Effector memory CD4-positive, alpha-beta T cell (primary cell): ENCODE data around the gene HIVEP1.

Experiments
- DNase-seq, 3 donors: peaks; one replicate each; pipeline ENCODE4 v3.0.0-alpha.2; 2020
- H3K27ac ChIP-seq: 2 replicates; pipeline ENCODE4 v1.7.0; 2013; ENCODE audit warnings: mild to moderate bottlenecking, low read length, moderate library complexity; ENCODE audit not compliant: insufficient read depth, poor library complexity, severe bottlenecking
- H3K27me3 ChIP-seq: replicated peaks from 2 replicates; pipeline ENCODE4 v1.7.0; 2013; ENCODE audit warnings: mild to moderate bottlenecking, low read length; ENCODE audit not compliant: insufficient read depth, control insufficient read depth, poor library complexity, severe bottlenecking
- H3K36me3 ChIP-seq: 2 replicates; pipeline ENCODE4 v1.7.0; 2013; ENCODE audit warnings: mild to moderate bottlenecking, low read length, moderate library complexity; ENCODE audit not compliant: control insufficient read depth, insufficient read depth
- H3K4me1 ChIP-seq: 2 replicates; pipeline ENCODE4 v1.7.0; 2013; ENCODE audit warnings: low read length, mild to moderate bottlenecking; ENCODE audit not compliant: control insufficient read depth, insufficient read depth, poor library complexity, severe bottlenecking
- H3K4me3 ChIP-seq: 2 replicates; pipeline ENCODE4 v1.7.0; 2013; ENCODE audit warnings: low read length, low read depth, mild to moderate bottlenecking; ENCODE audit not compliant: insufficient read depth, poor library complexity, severe bottlenecking
- H3K9me3 ChIP-seq: 2 replicates; pipeline ENCODE4 v1.7.0; 2013; ENCODE audit warnings: mild to moderate bottlenecking, low read length, moderate library complexity; ENCODE audit not compliant: control insufficient read depth

HIVEP1 gene

DNA sequence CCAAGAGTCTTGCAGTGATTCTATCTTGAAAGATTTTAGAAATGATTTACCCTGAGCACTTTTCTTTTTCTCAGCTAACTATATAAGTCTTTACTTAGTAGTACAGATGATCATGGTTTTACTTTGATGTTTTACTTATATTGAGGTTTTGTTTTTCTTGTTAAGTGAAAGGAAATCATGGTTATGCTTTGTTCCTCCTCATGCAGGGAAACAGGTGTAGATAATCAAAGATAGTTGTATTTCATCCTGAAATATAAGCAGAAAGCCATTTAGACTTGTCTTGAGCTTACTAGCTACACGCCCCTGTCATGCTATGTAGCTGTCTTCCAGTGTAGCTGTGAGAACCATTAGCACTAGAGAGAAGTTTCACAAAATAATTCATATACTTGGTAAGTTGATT lies 113.9 kb downstream of the HIVEP1 start:
- DNase-seq = no peak

DNA sequence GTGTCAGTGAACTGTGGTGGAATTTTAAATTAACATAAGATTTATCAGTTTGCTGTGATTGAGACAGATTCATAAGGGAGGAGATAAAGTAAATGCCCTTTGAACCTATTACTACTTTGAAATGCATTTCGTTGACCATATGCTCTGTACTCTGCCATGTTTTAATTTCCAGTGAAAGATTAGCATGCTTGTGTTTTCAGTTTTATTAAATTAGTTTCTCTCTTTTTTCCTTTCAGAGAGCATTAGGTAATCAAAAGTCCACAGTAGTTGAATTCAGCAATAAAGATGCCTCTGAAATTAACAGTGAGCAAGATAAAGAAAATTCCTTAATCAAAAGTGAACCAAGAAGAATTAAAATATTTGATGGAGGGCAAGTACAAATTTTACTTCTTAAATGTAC lies 117.4 kb downstream of the HIVEP1 start:
- Histone ChIP-seq H3K4me1 (peaks cover 4% of the 10 kb centered on the region), H3K27ac (no peak overlapping the region), H3K36me3 (no peaks in the 10 kb centered on the region), H3K9me3 (no peaks in the 10 kb centered on the region), H3K4me3 (no peak overlapping the region), H3K27me3 (no peaks in the 10 kb centered on the region)
- no peak for DNase-seq

More for the DNA sequence above, 113.9 kb downstream of the HIVEP1 start:
- no peaks in the 10 kb centered on the region for H3K27me3 ChIP-seq
- no peak overlapping the region for H3K4me3 ChIP-seq
- H3K9me3 ChIP-seq = no peaks in the 10 kb centered on the region
- peaks cover 12% of the 10 kb centered on the region for H3K36me3 ChIP-seq
- no peak overlapping the region for H3K27ac ChIP-seq
- H3K4me1 ChIP-seq = peaks cover 4% of the 10 kb centered on the region

DNA sequence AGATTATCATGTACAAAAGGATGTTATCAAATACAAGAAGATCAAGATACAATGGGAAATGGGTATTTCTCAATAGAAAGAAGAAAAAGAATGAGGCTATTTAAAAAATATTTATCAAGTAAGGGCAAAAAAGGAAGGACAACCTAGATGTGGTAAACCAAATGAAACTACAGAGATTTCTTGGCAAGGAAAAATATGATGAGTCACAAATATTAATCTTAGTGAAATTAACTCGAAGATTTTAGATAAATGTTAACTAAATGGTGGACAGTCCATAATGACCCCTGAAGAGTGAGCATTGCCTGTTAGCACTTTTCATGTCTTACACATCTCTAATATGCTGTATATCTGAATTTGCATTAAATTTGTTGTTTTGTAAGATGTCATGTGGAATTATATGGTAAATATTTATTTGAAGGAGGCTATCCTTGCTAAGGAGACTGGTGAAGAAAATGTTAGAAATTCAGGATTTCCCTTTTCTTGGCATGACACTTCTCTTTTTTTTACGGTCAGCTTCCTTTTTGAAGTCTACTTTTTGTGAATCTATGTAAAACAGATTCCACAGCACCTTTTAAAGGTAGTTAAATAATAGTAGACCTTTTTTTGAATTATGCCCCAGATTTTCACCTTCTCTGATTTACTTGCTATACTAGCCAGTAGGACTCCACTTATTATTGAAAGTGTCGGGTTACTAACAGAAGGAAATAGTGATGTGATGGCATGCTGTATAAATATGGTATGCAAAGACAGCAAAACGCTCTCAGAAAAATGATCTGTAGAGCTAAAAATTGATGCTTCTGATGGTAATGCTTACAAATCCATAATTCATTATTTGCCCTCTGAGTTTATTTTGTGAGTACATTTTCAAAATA lies 120.5 kb downstream of the HIVEP1 start:
- H3K9me3 ChIP-seq = no peaks in the 10 kb centered on the region
- no peaks in the 10 kb centered on the region for H3K27me3 ChIP-seq
- no peaks in the 10 kb centered on the region for H3K4me1 ChIP-seq
- H3K36me3 ChIP-seq = no peaks in the 10 kb centered on the region
- no peak for DNase-seq
- no peak overlapping the region for H3K4me3 ChIP-seq
- H3K27ac ChIP-seq = no peak overlapping the region

DNA sequence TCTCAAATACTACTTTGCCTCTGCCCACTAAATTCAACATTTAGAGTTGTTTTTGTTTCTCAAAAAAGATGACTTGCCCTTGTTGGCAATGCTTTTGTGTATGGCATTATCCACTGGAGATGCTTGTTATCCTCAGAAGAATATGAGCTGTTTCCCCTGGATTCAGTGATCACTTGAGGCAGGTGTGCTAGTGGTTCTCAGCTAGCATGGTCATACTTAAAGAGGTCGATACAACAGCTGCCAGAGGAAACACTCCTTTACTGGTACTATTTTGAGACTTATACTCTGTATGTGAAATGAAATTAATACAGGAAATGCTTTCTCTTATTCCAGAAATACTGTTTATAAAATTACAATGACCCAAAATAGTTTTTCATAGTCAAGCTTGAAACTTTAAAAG lies 122.5 kb downstream of the HIVEP1 start:
- Histone ChIP-seq H3K9me3 (no peaks in the 10 kb centered on the region), H3K27ac (no peak overlapping the region), H3K4me3 (no peak overlapping the region), H3K36me3 (no peaks in the 10 kb centered on the region), H3K27me3 (no peaks in the 10 kb centered on the region), H3K4me1 (peaks cover 15% of the 10 kb centered on the region)
- DNase-seq = no peak

DNA sequence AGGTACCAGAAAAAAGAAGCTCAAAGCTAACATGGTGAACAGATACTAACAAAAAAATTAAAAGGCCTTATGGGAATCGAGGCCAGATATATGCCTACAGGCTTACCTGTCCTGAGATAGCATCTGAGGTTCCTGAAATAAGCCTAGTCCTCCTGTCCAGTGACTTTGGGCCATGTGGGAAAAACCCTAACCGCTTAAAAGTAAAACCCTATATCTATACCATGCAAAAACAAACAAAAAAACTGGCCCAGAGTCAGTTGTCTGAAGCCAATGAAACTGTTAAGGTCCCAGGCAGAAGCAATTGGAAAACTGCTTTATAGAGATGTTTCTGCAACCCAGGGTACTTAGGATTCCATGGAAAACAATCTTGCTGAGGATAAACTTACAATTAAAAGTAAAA lies 122.9 kb downstream of the HIVEP1 start:
- Histone ChIP-seq H3K4me1 (peaks cover 15% of the 10 kb centered on the region), H3K27me3 (no peaks in the 10 kb centered on the region), H3K9me3 (no peaks in the 10 kb centered on the region), H3K4me3 (no peak overlapping the region), H3K27ac (no peak overlapping the region), H3K36me3 (no peaks in the 10 kb centered on the region)
- DNase-seq = no peak

DNA sequence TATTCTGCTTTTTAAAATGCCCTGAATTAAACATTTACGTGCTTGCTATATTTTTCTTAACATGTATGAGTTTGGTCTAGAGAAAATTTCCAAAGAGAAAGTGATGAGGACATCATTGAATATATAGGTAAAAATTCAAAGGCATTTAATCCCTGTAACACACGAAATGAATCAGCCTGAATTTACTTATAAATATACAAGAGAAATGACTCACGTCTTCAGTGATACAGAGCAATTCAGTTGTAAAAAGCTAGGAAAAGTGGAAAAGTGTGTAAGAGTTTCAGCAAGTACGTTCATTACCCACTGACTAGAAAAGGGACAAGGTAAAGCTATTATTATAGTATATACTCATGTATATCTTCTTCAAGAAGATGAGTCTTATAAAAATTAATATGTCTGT lies 124.8 kb downstream of the HIVEP1 start:
- H3K4me1 ChIP-seq = peaks cover 15% of the 10 kb centered on the region
- DNase-seq = no peak
- no peak overlapping the region for H3K27ac ChIP-seq

DNA sequence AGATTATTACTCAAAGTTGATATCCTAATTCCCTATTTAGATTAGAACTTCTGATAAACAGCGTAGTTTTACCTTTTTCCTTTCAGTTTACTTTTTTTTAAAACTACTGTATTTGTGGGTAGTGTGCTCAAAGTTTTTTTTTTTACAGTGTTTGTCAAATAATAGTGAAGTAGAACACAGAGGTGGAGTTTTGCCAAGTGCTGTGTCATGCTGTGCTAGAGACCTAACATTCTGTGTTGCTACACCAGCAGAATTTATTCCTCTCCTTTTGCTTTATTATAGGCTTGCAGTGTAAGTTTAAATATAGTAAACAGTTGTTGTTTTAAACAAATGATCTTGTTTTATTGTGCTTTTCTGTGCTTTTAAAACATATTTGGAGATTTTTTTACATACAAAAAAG lies 125.4 kb downstream of the HIVEP1 start:
- no peak overlapping the region for H3K4me3 ChIP-seq
- H3K27ac ChIP-seq = no peak overlapping the region
- DNase-seq = no peak
- H3K27me3 ChIP-seq = no peaks in the 10 kb centered on the region
- H3K36me3 ChIP-seq = no peaks in the 10 kb centered on the region
- peaks cover 15% of the 10 kb centered on the region for H3K4me1 ChIP-seq
- no peaks in the 10 kb centered on the region for H3K9me3 ChIP-seq

More for the DNA sequence above, 124.8 kb downstream of the HIVEP1 start:
- Histone ChIP-seq H3K36me3 (no peaks in the 10 kb centered on the region), H3K27me3 (no peaks in the 10 kb centered on the region), H3K9me3 (no peaks in the 10 kb centered on the region), H3K4me3 (no peak overlapping the region)

DNA sequence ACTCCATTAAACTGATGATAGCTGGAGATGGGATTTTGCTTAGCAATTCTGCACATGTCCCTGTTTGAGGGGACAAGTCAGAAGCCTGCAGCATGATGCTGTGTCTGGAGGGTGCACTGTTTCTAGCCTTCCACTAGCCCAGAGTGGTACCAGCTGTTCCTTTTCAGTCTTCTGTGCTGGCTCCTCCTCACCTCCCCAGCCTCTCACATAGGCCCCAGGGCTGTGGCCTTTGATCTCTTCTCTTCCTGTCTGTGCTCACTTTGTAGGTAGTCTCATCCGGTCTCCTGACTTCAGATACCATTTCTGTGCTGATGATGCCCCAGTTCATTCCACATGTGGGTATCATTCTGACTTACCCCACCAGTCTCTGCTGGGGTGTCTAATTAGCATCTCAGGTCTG lies 126.3 kb downstream of the HIVEP1 start:
- H3K9me3 ChIP-seq = no peaks in the 10 kb centered on the region
- peak in 2 of 3 donors; percentile 14 to 30 for DNase-seq
- no peak overlapping the region for H3K27ac ChIP-seq
- no peaks in the 10 kb centered on the region for H3K27me3 ChIP-seq
- H3K36me3 ChIP-seq = no peaks in the 10 kb centered on the region
- H3K4me3 ChIP-seq = no peak overlapping the region
- H3K4me1 ChIP-seq = peaks cover 15% of the 10 kb centered on the region

DNA sequence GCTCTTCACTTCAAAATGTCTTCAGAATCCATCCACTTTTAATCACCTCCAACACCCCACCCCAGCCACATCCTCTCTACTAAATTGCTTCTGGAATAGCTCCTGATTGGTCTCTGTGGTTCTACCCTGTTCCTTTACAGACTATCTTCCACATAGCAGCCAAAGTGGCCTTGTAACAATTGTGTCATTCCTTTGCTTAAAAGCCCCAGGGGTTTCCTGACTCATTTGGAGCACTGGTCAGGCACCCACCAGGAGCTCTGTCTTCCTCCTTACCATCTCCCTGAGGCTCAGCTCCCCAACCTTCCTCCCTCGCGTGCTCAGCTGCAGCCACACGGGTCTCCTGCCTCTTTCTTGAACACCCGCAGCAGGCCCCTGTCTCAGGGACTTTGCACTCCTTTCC lies 126.8 kb downstream of the HIVEP1 start:
- peaks cover 15% of the 10 kb centered on the region for H3K4me1 ChIP-seq
- H3K4me3 ChIP-seq = no peak overlapping the region
- H3K9me3 ChIP-seq = no peaks in the 10 kb centered on the region
- DNase-seq = no peak
- no peak overlapping the region for H3K27ac ChIP-seq
- no peaks in the 10 kb centered on the region for H3K27me3 ChIP-seq
- H3K36me3 ChIP-seq = no peaks in the 10 kb centered on the region

DNA sequence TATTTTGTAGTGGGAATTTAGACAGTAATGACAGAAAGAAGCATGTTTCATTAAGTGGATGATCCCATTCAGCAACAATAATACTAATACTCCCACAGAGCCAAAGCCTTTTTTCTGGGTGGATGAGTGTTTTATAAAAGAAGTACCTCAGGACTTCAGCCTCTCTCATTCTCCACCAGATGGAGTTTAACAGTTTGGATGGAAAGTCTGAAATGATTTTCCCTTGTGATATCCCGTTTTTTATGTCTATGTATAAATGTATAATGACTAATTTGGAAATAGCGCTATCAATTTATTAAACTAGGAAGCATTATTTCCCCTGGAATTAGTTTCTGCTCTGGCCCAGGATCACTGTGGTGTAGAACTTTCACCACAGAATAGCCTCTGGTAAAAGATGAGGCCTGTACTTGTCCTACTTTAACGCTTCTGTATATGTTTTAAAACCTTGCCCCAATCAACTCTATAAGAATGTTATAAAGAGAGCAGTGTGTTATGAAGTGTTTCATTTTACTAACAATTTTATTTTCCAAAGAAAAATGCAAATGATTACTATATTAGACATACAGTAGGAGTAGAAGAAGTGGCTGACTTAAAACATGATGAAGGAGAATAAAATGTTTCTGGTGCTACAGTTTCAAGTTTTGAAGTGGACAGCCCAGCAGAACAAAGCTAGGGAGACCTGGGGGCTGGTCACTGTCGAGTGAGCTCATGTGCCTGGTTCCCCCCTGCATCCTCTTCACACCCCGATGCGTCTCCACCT lies 135.6 kb downstream of the HIVEP1 start:
- Histone ChIP-seq H3K27me3 (no peaks in the 10 kb centered on the region), H3K4me3 (no peak overlapping the region), H3K4me1 (no peaks in the 10 kb centered on the region), H3K36me3 (no peaks in the 10 kb centered on the region), H3K27ac (no peak overlapping the region), H3K9me3 (no peaks in the 10 kb centered on the region)
- no peak for DNase-seq
